Fibroblast of peridontal ligament (primary cell): ENCODE results near the gene NTF3.
A peak's percentile ranks its signal among the peaks of the same experiment; 100 is the strongest.

ENCODE experiments used
- DNase-seq: peaks from one replicate; pipeline ENCODE4 v3.0.0-alpha.2; 2010; ENCODE audit errors: extremely low read depth

Gene NTF3

DNA sequence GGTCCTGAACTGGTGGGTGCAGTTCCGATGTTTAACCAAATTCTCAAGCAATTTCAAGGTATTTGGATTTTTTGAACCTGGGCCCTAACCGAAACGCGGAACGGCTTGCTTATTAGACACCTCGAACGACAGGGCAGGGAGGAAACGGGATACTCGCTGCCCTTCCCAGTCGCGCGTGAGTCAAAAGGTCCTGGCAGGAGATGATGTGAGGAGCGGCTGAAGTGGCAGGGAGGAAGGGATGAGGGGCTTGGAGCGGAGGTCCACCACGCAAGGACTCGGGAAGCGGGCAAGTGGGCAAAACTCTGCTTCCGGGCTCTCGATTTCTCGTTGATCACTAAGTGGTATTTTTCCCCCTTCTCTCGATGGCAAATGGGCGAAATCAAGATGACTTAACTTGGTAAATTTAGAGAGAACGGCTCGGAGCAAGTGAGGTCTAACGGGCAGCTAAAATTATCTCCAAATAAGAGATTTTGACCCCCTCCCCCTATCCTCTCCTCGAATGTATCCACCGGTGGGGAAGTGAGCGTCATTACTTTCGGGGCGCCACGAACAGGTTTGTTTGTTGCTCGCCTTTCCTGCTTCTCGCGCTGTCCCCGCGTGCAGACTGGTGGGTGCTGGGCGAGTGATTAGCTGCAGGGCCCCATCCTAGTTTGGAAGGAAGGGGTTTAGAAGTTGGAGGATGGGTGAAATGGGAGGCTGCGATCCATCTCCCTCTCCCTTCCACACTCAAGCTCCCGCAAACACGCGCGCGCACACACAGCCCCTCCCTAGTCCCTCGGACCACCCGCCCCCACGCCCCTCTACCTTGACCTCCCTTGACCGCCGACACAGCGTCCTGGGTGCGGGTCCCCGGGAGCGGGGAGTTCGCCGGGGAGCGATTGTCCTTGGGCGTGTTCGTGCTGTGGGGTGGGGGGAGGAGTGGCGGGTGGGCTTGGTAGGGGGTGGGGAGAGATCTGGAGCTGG lies 986 bp upstream of the NTF3 start:
- DNase-seq: no peak

DNA sequence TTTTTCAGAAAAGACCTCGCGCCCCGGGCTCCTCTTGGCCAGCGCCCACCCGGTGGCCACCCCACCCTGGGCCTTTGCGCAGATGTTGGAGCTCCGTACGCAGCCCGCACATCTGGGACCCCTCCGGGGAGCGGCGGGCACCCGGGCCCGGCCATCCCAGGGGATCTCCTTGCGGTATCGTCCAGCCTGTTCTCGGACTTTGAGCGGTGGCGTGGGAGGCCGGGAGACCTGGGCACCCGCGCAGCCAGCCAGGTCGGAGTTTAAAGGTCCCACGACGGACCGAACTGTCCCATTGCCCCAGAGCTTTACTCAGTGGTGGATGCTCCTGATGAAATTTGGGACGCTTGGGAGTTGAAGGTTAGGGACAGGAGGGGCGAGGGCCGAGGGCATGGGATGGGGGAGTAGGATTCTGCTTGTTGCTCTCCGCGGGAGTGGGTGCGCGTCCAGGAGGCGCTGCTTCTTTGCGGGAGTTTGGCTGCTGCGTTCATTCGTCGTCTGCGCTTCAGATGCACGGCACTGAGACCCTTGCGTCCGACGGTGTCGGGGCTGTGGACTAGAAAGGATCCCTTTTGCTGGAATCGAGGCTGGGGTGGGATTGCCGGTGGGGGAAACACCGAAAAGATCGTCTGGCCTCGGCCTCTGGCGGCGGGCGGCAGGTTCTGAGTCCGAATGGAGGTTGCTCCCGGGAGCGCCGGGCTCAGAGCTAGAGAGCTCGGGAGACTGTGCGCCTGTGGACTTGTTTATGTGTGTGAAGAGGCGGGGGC lies 1.4 kb downstream of the NTF3 start:
- no peak for DNase-seq

GRCh38 chr12:5433845-5434646 lies 2.1 kb downstream of the NTF3 start:
- no peak for DNase-seq

DNA sequence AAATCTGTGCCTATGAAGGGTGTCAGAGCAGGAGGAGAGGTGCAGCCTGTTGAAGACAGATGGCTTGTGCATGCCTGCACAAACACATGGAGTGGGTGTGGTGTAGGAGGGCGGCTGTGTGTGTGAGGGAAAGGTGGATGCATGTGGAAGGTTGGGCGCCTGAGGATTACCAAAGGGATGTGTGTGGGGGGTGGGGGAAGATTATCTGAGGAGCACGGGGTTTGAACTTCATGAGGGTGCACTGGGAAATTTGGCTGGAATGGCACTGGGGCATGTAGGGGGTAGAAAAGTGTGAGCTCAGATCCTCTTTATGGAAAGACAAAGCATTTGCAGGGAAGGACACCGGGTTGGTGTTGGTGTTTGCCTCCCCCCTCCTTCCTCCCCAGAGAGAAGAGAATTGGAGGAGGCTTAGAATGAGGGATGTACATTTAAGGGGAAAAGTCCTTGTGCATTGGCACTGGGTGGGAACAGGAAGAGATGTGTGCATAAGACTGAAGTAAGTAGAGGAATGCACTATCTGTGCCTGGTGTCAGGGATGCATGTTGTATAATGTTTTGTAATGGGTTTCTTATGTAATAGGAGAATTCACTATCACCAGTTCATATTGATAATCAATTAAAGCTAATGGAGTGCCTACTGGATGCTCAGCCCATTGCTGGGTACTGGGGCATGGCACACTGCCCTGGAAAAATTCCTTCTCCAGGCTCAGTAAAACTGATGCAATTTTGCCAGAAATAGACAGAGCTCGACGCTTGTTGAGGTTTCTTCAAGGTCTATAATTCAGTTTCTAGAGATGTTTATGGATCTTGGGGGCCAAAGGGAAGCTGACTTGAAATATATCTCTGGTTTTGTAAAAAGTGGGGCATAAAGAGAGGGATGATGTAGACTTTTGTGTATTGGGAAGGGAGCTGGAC lies 3.0 kb downstream of the NTF3 start:
- no peak for DNase-seq

DNA sequence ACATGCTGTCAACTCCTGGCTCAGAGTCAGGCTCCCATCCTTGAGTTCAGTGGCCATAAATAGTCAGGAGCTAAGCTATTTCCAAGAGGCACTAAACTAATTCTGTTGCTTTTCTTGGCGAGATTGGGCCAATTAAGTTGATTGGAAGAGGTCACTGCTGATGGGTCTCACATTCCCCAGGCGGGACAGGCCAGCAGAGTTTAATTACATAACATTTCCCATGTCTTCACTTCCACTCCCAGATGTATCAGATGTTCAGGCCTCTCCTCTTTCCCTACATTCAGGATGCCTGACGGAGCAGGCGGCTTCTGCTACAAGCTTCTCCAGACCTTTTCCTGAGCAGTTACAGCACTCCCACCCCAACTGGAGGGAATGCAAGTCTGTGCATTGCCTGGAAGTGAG lies 5.3 kb downstream of the NTF3 start:
- no peak for DNase-seq

DNA sequence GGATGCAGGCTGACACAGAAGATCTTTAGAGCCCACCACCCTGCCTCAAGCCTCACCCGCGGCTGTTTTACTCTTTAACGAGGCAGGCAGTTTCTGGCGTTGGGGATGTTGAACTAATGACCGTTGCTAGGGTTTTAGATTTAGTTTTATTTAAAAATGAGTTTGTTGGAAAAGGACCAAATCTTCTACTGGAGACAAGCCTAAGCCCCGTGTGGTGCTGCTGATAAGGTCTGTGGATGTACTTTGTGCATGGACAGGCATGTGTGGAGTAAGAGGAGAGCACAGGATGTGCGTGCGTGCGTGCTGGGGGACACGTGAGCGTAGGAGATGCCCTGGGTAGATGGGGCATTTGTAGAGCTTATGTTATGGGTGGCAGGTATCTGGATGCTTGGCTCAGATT lies 5.7 kb downstream of the NTF3 start:
- DNase-seq: no peak

DNA sequence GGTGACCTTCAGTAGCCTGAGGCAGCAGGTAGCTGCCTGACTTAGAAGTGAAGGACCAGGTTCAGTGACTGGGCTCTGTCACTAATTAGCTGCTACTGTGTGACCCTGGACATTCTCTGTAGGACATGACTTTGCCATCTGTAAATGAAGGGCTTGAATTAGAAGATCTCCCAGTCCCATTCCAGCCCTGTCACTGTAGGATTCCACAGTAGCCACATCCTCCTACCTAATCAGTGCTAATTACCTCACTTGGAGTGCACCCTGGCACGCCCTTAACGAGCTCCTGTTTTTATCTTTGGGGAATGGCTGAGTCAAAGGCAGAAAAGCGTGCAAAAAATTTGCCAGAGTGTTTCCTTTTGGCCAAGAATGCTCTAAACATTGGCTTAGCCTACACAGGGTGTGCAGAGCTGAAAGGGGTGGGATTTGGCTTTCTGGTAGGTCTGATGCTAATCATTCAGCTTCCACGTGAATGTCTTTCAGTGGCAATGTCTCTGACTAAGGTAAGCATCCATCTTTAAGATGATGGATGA lies 6.8 kb downstream of the NTF3 start:
- no peak for DNase-seq

- DNase-seq: no peak
These were observed 7.5 kb downstream of the NTF3 start for GRCh38 chr12:5439371-5439771.

- no peak for DNase-seq
These were observed 7.9 kb downstream of the NTF3 start for GRCh38 chr12:5439788-5440300.

GRCh38 chr12:5440978-5441377 lies 9.1 kb downstream of the NTF3 start:
- no peak for DNase-seq

DNA sequence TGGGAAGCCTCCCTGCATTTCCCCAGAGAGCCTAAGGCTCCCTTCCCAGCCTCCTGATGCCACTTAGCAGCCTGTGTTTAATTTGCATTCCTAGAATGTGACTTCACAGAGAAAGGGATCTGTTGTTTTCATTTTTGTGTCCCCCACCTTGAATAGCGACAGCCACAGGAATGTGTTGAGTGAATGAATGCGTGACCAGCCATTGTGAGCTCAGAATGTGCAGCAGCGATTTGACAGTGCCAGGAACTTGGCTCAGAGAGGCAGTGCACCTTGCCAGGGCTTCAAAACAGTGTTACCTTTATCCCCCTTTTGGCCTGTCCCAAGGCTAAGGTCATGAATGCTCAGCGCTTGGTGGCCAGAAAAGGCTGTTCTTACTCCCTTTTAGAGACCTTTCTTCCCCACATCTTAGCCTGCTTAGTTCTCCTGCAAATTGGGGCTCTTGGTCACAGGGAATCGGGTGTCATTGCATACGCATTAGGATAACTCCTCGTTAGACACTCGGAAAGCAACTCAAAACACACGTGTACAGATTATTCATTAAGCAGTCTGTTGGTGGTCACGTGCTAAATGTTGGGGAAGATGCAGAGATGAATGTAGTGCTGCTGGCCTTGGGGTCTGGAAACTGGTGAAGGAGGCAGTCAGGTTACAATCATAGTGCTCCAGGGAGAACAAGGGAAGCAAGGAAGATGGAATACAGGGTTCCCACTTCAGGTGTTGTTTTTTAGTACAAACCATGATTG lies 9.8 kb downstream of the NTF3 start:
- DNase-seq: no peak

DNA sequence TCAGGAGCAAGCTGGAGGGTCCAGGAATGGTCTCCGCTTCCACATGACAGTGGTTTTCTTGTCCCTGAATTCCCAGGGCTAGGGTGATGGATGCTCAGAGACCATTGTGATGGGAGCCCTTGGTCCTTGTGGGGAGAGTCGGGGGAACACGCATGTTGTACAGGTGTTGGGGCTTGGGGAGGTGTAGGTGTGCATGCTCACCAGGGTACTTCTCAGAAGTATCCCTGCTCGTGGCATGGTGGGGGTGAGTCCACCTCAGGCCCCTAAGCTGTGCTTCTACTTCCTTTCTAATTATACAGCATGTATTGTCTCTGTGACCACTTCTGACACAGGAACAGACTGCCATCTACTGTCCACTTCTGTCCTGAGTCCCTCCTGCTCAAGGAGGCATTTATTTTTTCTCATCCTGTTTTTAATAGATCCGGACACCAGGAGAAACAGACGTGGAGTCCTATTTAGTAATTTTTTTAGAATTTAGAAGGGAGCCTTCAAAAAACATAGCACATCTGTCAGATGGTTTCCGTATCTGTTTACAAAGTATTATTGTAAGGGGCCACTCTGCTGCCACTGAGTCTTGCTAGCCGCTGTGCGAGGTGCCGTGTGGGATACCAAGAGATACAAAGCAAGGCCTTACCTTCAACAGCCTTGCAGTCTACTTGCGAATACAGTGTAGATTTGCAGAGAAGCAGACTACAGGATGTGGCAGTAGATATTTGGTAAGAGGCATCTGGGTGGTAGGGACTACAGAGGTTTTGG lies 10.5 kb downstream of the NTF3 start:
- peak; percentile 48 for DNase-seq

- no peak for DNase-seq
These were observed 12.6 kb downstream of the NTF3 start for GRCh38 chr12:5444520-5444919.

- no peak for DNase-seq
These were observed 15.4 kb downstream of the NTF3 start for GRCh38 chr12:5447320-5447719.

- DNase-seq: no peak
These were observed 19.3 kb downstream of the NTF3 start for GRCh38 chr12:5451251-5451650.

- no peak for DNase-seq
These were observed 20.7 kb downstream of the NTF3 start for GRCh38 chr12:5452569-5452968.

DNA sequence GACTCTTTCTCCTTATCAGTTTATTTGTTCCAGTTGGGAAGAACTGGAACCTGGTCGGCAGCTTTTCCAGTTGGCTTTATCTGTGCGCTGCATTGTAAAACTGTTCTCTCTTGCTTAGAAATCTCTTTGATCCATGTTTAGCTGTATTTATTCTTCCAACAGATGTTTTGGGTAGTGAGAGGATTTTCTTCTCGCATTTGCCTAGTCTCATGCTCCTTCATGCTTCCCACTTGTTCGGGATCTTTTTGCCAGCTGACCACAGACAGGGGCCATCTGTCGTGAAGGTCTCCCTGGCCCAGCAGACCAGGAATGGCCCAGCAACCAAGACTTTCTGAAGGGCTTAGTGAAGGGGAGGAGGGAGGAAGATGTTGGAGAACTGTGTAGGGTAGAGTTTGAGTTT lies 21.6 kb downstream of the NTF3 start:
- no peak for DNase-seq

GRCh38 chr12:5455045-5455444 lies 23.1 kb downstream of the NTF3 start:
- DNase-seq: no peak

DNA sequence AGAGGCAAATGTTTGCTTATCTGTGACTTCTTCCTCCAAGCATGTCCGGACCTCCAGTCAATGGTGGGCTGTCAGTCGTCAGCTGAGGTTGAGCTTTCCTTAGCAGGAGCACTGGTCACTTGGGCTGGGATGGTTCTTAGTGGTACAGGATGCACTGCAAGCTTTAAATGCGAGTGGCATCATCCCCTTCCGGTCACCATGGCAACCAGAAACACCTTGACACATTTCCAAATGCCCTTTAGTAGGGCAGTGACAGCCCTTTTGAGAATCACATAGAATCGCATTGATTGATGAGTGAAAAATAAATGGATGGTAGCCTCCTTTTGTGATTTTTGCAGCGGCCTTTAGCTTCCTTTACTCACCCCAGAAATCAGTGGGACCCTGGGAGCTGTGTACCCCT lies 24.1 kb downstream of the NTF3 start:
- DNase-seq: no peak
